ENCODE results near the gene PTPRG. TPM values are rescaled to one million over a fixed set of nuclear protein-coding genes. Genes with fewer than 3 reads are reported as not detected.

PTPRG gene
- total and polyA plus RNA-seq, 2 donors (not counting 3 experiments of a cell fraction or from before 2014, with no cell fraction given) = 8.9 to 39.1 TPM

DNA sequence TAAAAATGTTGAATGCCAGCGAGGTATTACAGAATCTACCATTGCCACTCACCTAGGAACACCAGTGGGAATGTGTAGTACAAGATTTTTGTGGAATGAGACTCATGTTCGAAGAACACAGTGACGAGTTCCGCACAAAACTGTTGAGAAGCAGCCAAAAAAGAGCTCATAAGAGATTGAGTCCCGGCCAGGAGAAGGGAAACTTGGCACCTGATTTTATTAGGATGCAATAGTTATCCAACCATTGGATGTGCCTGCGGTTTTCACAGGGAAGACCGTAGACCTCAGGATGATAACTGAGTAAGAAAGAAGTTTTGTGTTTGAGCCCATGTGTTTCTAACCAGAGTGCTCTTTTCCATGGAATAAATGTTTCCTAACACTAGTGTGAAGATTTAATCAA lies 88.9 kb downstream of the PTPRG start:
- H3K4me2 ChIP-seq (ENCODE audit: insufficient read depth, low read length) = no peak overlapping the region
- CTCF ChIA-PET = no interaction called here
- peak; percentile 4 for FAIRE-seq

More for the DNA sequence above, 88.9 kb downstream of the PTPRG start:
- Histone ChIP-seq H3K79me2 (ENCODE audit: control insufficient read depth, insufficient read depth, low read length) (peaks cover 1% of the 10 kb centered on the region), H2AFZ (ENCODE audit: low read depth, low read length) (no peak overlapping the region), H3K9me3 (replicated peaks; ENCODE audit: control insufficient read depth, insufficient read depth, low read length) (no peaks in the 10 kb centered on the region), H3K9ac (replicated peaks; ENCODE audit: extremely low read depth, insufficient read depth, low read length) (no peak overlapping the region), H3K9me1 (replicated peaks; ENCODE audit: control insufficient read depth, extremely low read depth, insufficient read depth, low read length) (no peaks in the 10 kb centered on the region), H3K27me3 (ENCODE audit: control insufficient read depth in 2 of 2, insufficient read depth in 2 of 2, low read length in 2 of 2) (no peaks in the 10 kb centered on the region), H4K20me1 (replicated peaks; ENCODE audit: control insufficient read depth, extremely low read depth, insufficient read depth, low read length) (no peaks in the 10 kb centered on the region), H3K36me3 (ENCODE audit: control insufficient read depth in 2 of 2, extremely low read depth in 1 of 2, insufficient read depth in 2 of 2, low read length in 2 of 2) (no peaks in the 10 kb centered on the region), H3K4me1 (ENCODE audit: control insufficient read depth, extremely low read depth, insufficient read depth, low read length) (peaks cover 16% of the 10 kb centered on the region), H3K27ac (ENCODE audit: insufficient read depth, low read depth, low read length) (no peak overlapping the region), H3K4me3 (replicated peaks in 1 of 3; ENCODE audit: insufficient read depth in 1 of 3, low read depth in 1 of 3, low read length in 3 of 3) (no peak overlapping the region)
- dilution Hi-C loops (cut with MboI; ENCODE audit: extremely low pct_ligation_motif_present, low sequenced_read_pairs) (no loop called here), intact Hi-C loops (cut with micrococcal nuclease) (no loop called here)
- POLR2A ChIA-PET = no interaction called here
- no TSS peak for BruUV-seq (replicated peaks)
- TF ChIP-seq, protein P1, sequence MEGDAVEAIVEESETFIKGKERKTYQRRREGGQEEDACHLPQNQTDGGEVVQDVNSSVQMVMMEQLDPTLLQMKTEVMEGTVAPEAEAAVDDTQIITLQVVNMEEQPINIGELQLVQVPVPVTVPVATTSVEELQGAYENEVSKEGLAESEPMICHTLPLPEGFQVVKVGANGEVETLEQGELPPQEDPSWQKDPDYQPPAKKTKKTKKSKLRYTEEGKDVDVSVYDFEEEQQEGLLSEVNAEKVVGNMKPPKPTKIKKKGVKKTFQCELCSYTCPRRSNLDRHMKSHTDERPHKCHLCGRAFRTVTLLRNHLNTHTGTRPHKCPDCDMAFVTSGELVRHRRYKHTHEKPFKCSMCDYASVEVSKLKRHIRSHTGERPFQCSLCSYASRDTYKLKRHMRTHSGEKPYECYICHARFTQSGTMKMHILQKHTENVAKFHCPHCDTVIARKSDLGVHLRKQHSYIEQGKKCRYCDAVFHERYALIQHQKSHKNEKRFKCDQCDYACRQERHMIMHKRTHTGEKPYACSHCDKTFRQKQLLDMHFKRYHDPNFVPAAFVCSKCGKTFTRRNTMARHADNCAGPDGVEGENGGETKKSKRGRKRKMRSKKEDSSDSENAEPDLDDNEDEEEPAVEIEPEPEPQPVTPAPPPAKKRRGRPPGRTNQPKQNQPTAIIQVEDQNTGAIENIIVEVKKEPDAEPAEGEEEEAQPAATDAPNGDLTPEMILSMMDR (IDR thresholded peaks at IDR 0.05; ENCODE audit: extremely low read depth in 1 of 2, insufficient read depth in 1 of 2, low read depth in 1 of 2, low read length in 2 of 2) = no peak
- no peak for TF ChIP-seq FOS (IDR thresholded peaks at IDR 0.05; ENCODE audit: borderline replicate concordance, insufficient read depth, low read length)
- no peak for TF ChIP-seq JUN (IDR thresholded peaks at IDR 0.05; ENCODE audit: borderline replicate concordance, insufficient read depth, insufficient read length, low read depth)
- TF ChIP-seq, protein P2, sequence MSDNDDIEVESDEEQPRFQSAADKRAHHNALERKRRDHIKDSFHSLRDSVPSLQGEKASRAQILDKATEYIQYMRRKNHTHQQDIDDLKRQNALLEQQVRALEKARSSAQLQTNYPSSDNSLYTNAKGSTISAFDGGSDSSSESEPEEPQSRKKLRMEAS (IDR thresholded peaks at IDR 0.05; ENCODE audit: insufficient read depth, insufficient read length) = no peak
- no peak for TF ChIP-seq MYC (IDR thresholded peaks at IDR 0.05; ENCODE audit: low read depth, low read length)
- TF ChIP-seq EZH2 (IDR thresholded peaks at IDR 0.05; ENCODE audit: borderline replicate concordance, low read depth, low read length, severe bottlenecking) = no peak
- no peak for TF ChIP-seq GATA2 (IDR thresholded peaks at IDR 0.05; ENCODE audit: insufficient read depth, insufficient read length, low read depth, low read length)
- no peak for TF ChIP-seq POLR2AphosphoS5 (IDR thresholded peaks at IDR 0.05; ENCODE audit: insufficient read depth, low read depth, low read length)
- TF ChIP-seq POLR2A (IDR thresholded peaks at IDR 0.05; ENCODE audit: low read depth, low read length) = no peak
- no peak for DNase-seq (ENCODE audit: low read depth, low spot score)
